ENCODE data around the gene TFF2.

TFF2 gene, protein sequence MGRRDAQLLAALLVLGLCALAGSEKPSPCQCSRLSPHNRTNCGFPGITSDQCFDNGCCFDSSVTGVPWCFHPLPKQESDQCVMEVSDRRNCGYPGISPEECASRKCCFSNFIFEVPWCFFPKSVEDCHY

DNA sequence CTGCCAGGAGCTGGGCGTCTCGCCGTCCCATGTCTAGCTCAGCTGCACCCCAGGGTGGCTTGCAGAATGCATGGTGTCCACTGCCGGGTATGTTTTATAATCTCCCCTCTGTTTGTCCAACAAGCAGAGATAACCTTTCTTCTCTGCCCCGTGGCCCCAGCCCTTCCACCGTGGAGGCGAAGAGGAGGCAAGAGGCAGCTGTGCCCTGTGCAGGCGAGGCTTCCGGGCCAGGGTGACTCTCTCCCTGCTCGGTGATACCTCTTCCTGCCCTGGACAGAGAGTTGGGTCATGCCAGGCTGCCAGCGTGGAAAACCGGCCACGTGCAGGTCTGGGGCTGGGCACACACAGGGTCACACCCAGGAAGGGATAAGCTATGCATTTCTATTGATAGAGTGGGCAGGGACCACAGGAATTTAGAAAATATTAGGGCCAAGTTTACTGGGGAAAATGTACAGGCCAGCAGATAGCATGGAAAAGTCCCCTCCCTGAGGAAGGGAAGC, at the start of gene TFF2:
Gene TFF2, minus strand, starts transcription at position 68 of the 500 bp plus-strand sequence. Its CDS starts 37 bp downstream, at position 31.
- DNase-seq (ENCODE audit: low spot score) = no peak

DNA sequence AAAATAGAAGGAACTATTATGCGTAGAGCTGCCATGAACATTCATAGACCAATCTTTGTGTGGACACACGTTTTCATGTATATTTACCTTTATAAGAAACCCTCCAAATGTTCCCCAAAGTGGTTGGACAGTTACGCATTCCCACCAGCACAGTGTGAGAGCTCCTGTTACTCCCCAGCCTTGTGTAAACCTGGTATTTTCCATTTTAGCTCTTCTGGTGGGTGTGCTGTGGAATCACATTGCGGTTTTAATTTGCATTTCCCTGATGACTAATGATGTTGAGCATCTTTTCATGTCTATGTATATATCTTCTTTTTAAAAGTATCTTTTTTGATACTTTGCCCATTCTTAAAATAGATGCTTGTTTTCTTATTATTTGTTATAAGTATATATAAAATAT, 49.7 kb upstream of the TFF2 start:
- no peak for DNase-seq (ENCODE audit: low spot score)

DNA sequence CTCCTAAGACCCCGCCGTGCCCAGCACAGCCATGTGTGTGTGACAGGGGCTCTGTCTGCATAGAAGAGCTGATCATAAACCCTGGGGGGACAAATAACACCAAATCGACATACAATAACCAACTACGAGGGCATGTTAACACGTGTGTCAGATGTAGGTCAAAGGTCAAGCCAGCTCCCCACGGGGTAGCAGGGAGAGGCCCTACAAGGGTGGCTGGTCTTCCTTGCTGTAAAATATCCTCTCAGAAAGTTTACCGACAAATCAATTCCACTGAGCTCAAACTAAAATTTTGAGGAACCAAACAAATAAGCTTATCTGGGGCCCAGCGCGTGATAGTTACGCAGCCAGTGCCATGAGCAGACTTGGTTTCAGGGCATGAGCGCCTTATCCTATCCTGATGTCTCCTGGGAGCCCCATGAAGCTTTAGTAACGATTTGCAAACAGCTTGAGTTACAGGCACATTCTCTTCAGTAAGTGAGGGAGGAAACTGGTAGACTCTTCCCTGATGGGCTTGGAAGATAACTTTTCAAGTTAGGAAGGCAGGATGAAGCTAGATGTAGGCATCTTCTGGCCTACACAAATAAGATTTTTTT, 47.7 kb upstream of the TFF2 start:
- no peak for DNase-seq (ENCODE audit: low spot score)

DNA sequence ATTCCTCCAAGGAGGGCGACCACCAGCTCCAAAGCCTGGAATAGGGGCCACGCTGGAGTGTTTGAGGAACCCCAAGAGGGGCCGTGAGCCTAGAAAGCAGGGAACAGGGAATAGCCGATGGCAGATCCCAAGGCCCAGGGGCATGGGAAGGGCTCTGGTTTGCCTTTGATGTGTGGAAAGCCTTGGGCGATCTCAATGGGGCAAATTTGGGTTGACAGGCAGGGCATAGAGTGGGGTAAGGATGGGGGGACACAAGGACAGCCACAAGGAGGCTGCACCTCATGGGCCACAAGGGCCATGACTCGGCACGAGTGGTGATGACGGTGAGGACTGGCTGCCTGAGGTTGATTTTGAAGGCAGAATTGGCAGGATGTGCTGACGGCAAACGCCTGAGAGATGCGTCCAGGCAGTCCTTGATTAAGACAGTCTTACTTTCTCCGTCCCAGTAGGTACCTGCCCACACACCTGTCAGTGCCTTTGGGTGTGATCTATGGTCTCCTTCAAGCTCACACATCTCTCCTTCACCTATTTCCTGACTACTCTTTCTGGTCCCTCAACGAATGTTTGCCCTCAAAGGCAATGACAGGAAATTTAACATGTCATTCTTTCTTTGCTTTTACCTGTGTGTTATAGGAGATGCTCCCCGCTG, 47.1 kb upstream of the TFF2 start:
- no peak for DNase-seq (ENCODE audit: low spot score)

DNA sequence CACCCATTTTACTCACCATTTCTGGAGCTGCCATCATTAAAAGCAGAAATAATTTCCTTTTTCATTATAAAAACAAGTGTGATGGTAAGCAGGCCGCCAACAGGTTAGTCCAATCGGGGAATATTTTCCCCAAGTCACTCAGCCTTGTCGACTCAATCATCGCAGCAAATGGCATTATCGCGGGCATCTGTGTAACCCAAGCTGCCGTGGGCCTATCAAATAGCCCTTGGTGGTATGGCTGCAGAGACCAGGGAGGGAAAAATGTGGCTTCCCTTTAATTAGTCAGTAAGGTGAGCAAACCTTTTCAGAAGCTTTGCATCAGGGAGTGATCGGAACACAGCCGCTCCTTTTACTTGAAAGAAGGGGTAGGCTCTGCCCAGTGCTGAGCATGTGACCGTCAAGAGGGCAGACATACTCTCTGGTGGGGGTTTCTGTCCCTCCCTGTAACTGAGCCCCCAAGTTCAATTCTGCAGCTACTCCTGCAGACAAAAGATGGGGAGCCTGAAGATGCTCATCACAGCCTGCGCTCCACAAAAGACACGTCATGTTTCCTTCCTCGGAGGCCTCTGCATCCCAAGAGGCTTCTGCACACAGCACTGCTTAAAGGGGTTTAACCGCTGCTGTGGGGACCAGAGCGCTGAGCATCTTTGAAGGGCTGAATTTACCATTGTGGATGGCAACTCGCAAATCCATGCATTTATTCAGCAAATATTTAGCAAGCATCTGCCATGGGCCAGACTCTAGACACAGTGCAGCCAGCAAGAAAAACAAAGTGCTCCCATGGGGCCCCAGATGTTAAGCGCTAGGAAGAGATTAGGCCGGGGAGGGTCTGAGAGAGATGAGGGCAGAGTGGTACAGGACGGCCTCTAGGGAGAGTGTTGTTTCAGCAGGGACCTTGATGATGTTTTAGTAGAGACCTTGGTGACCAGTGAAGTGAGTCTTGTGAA, 46.3 kb upstream of the TFF2 start:
- DNase-seq (ENCODE audit: low spot score) = no peak

DNA sequence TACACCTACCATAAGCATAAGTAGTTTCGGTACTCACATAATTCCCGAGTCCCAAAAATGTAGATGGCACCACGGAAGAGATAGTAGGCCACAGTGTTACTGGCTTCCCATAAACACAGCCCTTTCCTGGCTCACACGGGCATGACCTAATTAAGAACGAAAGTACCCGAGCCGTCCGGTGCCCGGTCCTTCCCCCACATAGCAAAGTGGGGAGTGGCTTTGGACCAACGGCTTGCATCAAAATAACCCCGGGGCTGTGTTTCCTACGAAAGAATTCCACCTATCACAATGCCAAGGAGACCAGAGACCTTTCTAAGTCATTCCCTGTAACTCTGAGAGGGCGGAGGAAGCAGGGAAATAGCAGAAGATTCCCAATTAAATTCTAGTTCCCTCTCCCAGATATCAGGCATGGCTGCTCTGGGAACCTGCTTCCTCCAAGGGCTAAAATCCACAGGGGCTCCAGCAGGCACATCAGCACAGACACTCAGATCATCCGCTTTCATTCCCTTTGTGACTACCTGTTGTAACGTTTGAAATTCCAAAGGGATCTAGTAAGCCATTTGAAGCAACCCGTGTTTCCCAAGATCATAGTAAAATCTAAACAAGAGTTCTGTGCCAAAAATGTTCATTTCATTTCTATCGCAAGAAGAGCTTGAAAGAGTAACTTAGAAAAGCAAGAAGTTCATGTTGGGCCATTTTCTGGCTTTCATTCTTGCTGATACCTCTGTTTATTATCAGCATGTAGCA, 45.3 kb upstream of the TFF2 start, which contains the start of gene TMPRSS3:
Gene TMPRSS3, minus strand, starts transcription at position 148 of the 747 bp plus-strand sequence. CDS start 635 bp downstream, outside the sequence.
- DNase-seq (ENCODE audit: low spot score) = peak; percentile 33

DNA sequence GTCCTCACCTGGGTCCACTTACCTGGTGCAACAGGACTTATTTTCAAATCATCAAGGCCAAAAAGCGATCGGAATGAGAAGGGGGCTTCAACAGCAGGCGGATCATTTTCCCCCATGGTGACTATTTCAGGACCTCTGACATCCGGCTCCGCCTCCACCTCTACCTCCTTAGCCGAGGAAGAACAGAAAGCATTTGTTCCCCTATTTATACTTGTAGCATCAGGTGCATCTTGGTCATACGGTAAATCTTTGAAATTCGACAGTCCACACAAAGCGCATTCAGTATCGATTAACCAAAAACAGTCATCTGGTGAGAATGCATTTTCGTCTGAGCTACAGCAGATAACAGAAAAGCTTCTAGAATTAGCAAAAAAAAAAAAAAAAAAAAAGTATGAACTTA, 44.5 kb upstream of the TFF2 start:
- DNase-seq (ENCODE audit: low spot score) = no peak

DNA sequence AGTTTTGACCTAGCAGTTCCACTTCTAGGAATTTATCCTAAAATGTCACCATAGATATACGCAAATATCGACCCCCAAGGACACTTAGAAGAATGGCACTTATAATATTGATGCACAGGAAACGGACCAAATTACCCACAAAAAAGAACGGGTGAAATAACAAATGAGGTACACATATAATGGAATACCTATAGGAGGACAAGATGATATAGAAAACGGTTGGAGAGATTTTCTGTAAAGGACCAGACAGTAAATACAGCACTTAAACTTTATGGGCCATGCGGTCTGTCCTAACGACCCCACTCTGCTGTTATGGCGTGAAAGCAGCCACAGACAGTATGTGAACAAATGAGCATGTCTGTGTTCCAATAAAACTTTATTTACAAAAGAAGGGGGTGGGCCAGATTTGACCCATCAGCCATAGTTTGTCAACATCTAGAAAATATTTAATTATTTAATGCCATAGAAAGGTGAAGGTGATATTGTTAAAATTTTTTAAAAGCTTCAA, 42.7 kb upstream of the TFF2 start:
- DNase-seq (ENCODE audit: low spot score) = no peak

DNA sequence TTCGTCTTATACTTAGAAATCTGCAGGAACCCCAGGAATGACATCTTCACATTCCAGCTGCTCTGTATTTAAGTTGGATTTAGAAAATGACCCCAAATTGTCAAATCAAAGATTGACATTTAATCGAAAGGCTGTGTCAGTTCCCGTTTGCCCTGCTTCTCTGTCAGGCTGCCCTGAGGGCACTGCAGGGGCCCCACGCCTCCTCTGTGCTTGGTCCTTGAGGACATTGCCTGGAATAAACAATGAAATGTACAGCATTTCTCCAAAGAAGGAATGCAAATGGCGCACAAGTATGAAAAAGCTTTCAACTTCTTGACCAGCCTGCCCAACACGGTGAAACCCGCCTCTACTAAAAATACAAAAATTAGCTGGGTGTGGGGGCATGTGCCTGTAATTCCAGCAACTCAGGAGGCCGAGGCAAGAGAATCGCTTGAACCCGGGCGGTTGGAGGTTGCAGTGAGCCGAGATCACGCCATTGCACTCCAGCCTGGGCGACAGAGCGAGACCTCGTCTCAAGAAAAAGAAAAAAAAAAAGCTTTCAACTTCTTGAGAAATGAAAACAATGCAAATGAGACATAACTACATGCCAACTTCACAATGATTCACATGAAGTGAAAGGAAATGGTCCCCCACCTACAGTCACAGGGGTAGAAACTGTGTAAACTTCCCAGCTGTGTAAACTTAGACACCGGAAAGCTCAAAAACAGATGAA, 42.1 kb upstream of the TFF2 start:
- DNase-seq (ENCODE audit: low spot score) = no peak

DNA sequence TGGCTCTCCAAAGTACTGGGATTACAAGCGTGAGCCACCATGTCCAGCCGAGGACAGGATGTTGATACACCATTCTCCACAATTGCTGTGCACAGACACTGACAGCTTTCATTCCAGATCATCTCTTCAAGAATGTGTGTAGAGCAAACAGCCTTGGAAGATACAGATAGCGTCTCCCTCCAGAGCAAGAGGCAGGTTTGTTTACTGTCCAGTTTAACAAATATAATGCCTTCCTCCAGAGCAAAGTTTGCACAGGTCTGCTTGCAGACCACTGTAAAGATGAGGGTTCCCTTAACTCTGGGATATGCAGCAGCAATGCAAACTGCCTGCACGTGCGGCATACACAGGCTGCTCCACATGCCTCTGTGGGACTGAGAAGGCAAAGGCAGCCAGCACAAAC, 40.5 kb upstream of the TFF2 start:
- no peak for DNase-seq (ENCODE audit: low spot score)

DNA sequence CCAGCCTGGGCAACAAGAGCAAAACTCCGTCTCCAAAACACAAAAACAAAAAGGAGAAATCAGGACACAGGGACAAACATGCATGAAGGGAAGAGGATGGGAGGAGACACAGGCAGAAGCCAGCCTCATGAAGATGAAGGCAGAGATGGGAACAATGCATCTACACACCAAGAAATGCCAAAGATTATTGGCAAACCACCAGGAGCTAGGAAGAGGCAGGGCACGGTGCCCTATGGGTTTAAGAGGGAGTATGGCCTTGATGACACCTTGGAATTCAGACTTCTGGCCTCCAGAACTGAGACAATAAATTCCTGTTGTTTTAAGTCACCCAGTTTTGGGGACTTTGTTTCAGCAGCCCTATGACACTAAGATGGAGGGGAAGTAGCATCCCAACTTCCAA, 39.9 kb upstream of the TFF2 start:
- no peak for DNase-seq (ENCODE audit: low spot score)

DNA sequence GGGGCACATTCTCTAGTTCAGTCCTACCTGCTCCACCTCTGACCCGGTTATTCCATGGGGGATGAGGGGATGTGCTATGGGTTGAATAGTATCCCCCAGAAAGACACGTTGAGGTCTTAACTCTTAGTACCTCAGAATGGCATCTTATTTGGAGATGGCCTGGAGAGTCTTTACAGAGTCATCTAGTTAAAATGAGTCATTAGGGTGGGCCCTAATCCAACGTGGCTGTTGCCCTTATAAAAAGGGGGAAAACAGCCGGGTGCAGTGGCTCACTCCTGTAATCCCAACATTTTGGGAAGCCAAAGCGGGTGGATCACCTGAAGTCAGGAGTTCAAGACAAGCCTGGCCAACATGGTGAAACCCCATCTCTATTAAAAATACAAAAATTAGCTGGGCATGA, 39.4 kb upstream of the TFF2 start:
- no peak for DNase-seq (ENCODE audit: low spot score)

DNA sequence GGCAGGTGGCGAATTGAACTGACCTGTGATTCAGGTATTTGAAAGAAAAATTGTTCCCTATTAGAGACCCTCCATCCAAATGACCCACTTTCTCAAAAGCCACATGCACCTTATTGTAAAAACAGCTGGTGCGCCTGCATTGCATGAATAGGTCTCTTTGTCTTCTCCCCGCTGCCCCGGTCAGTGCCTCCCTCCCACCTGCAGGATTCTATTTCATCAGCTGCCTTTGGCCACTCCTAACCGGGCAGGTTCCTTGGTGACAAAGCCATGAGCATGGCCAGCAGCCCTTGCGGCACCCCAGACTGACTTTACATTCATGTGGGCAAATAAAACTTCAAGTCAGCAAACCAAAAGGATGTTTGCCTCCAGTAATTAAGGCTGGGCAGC, 38.6 kb upstream of the TFF2 start:
- DNase-seq (ENCODE audit: low spot score) = no peak

DNA sequence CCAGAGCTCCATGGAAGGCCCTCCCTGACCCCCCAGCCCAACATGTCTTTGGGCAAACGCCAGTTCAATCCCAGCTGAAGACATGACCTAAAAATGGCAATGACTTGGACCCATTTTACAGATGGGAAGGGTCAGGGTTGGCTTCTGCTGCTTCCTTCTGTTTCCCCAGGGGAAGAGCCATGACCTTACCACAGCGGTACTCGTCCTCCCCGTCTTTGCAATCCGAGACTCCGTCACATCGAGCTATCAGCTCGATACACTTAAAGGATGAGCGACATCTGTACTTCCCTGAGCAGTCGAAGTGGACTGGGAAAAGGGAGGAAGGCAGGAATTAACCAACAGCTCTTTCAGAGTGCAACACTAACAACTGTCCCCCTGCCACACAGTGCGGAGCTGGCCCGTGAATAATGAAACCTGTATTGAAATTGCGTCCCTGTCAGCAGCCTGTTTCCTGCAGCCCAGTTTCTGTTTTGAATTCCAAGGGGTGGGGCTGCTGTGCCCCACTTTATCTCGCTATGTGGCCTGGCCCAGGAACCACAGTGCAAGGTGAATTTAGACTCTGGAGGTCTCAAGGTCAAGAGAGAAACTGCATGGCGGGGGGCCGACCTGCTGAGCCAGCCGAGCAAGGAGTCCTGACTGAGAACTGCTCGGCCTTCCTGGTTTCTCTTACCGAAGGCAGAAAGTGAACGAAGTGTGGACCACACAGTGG, 38.1 kb upstream of the TFF2 start:
- no peak for DNase-seq (ENCODE audit: low spot score)

DNA sequence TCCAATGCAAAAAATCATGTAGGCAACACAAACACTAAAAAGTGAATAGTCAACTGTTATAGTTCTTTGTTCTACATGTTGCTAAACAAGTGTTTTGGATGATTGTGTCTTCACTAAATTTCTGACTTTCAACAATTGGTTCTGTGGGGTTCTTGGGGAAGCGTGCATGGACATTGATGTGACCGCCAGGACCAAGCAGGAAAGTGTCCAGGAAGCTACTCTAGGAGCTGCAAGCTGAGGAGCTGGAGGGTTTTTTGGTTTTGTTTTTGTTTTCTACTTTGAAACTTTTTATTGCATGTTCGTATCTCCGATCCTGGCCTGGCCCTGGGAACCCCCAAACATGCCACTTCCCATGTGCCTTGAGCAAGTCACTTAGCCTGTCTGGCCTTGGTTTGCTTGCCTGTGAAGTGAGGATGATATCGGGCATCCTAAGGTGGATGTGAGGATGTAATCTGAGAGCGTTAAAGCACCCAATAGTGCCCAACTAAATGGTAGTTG, 37.1 kb upstream of the TFF2 start:
- no peak for DNase-seq (ENCODE audit: low spot score)

DNA sequence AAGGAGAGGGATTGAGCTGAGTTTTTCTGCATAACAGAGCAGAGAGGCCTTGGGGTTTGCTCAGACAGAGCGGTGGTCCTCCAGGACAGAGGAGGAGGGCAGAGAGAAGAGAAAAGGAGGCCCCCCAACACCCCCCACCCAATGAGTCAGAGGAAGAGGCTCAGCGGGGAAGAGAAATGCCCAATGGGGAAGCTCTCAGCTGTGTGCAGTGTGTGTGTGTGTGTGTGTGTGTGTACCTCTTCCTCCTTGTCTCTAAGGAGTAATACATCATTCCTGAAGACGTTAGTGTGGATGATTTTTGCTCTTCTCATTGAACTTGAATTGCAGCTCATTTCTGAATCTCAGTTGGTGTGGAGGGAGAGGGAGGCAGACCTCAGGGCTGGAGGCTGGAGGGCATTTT, 36.4 kb upstream of the TFF2 start:
- DNase-seq (ENCODE audit: low spot score) = no peak

DNA sequence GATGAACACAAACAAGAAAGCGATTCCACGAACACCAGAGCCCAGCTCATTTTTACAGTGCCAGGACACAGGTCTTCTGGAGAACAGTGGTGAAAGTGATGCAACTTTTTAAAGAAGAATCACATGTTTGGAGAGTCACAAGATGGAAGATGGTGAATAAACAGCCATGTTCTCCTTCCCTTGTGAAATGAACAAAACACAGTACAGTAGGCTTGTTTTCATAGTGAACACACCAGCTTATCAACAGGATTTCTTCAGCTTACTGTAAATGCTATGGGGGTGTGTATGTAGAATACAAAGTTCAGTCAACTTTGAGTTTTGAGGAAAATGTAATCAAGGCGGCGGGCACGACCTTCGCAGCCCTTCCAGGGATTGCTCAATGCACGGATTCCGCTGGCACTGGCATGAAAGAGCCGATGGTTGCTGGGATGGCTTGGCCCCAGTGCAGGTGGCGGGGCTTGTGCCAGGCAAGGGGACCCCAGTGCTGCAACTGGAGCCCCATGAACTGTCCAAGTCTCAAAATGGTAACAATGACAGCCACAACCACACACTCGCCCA, 35.3 kb upstream of the TFF2 start:
- DNase-seq (ENCODE audit: low spot score) = no peak

DNA sequence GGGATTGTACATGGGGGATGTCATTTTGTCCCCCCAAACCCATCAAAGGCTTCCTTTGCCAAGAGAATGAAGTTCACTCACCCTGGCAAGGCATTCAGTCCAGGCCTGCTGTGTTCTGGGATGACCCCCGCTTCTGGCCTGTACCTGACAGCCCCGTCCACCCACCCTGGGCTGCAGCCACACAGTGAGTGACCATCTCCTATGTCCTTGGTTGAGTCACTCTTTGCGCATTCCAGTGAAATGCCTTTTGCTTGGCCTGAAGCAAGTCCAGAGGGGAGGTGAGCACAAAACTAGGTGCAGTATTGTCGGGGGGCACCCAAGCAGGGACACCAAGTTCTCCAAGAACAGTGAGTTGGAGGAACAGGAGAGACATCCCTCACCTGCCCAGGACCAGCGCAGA, 34.8 kb upstream of the TFF2 start:
- DNase-seq (ENCODE audit: low spot score) = no peak

DNA sequence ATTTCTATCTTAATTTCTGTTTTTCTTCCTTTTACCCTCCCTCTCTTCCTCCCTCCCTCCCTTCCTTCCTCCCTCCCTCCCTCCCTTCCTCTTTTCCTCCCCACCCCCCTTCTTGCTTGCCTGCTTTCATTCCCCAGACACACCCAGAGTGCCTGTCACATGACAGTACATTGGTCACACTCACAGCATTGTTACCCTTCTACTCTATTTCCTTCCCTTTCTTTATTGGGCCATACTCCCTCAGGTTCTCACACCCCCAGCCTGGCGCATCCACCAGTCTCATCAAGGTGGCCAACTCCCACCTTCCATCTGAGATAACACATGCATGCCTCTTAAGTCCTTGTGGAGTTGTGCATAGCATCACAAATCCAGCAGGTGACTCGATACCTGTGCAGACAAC, 34.2 kb upstream of the TFF2 start:
- DNase-seq (ENCODE audit: low spot score) = no peak
